Measurements from ENCODE around the gene CCDC70. TPM values are rescaled to one million over a fixed set of nuclear protein-coding genes. Genes with fewer than 3 reads are reported as not detected.
"Not testable (repeated sequence)": the region's sequence is repeated elsewhere in the genome, so short reads cannot be mapped to it uniquely, and the experiment has no call there.

Gene CCDC70
- total and polyA plus RNA-seq, 8 donors: not detected

DNA sequence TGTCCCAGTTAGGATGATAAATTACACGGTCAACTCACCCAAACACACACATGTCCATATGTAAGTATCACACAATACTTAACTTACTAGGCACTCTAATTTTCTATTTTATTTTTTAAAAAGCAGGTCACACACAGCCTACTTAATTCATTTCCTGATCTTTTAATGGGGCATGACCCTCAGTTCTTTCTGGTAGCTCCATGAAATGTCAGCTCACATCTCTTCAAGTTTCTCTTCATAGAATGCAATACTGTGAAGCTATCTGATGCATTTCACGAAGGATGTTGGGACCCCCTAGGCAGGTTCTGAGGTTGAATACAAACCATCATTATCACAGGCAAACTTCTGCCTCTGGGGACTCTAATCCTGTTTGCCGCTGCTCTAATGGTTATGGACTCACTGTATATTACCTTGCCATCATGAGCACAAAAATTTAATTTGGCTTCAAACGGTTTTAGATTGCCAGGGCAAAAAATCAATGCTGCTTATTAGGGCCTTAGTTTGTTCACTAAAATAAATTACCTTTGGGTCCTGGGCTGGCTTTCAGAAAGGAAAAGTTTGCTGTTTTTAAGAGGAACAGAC, 41.7 kb upstream of the CCDC70 start:
- peaks cover 0 to 50% of the 10 kb centered on the region in 2 donors for H3K4me1 ChIP-seq
- TF ChIP-seq, protein P1, sequence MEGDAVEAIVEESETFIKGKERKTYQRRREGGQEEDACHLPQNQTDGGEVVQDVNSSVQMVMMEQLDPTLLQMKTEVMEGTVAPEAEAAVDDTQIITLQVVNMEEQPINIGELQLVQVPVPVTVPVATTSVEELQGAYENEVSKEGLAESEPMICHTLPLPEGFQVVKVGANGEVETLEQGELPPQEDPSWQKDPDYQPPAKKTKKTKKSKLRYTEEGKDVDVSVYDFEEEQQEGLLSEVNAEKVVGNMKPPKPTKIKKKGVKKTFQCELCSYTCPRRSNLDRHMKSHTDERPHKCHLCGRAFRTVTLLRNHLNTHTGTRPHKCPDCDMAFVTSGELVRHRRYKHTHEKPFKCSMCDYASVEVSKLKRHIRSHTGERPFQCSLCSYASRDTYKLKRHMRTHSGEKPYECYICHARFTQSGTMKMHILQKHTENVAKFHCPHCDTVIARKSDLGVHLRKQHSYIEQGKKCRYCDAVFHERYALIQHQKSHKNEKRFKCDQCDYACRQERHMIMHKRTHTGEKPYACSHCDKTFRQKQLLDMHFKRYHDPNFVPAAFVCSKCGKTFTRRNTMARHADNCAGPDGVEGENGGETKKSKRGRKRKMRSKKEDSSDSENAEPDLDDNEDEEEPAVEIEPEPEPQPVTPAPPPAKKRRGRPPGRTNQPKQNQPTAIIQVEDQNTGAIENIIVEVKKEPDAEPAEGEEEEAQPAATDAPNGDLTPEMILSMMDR (IDR thresholded peaks at IDR 0.05): no peak
- no peaks in the 10 kb centered on the region for H3K36me3 ChIP-seq
- H3K27ac ChIP-seq: no peak overlapping the region
- ATAC-seq: no peak
- no peaks in the 10 kb centered on the region for H3K9me3 ChIP-seq
- no peak for DNase-seq
- H3K4me3 ChIP-seq: no peak overlapping the region
- no peaks in the 10 kb centered on the region for H3K27me3 ChIP-seq
- intact Hi-C loops (cut with DNase I): no loop called here

DNA sequence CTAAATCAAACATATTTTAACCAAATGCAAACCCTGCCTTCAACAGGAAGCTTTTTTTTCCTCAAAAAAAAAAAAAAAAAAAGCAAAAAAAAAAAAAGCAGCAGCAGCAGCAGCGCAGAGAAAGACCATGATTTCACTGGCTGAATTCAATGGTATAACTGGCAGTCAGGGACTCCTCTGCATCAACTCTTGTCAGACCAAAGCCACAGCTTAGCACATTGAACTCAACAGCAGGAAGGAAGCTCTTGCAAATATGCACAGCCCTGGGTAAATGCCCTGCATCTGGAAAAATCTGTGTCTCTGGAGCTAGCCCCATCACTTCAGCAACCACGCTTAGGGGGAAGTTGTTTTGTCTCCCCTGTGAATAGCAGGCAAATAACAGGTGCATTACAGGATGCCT, 40.2 kb upstream of the CCDC70 start:
- peak overlapping the region; percentile 7 to 88 for H3K27ac ChIP-seq
- intact Hi-C loops (cut with DNase I): no loop called here
- ATAC-seq: no peak

DNA sequence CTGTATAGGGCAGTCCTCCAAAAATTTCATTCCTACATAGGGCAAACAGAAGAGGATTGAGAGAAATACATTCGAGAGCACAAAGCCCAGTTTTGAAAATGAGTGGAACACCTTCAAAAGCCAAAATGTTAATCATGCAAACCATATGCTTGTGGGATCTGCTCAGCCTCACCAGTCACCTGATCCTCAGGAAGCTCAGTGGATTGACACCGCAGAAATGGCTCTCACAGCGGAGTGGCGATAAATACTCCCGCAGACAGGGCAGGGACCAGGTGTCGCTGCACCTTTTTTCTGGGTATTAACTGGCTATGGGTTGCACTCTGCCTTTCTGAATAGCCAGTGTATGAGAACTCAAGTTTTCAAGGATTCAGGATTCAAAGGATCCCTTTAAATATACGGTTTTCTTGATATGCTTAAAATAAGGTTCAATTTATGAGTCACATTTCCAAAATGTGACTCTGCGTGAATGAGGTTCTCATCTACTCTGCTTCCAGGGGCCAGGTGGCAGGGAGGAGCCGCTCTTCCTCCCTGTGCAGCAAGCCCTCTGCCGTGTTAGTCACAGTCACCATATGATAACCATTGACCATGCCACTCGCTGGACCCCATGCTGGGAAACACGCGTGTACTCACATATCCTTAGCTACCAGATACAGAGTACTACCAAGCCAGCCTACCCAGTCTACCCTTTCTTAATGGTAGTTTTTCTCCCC, 39.5 kb upstream of the CCDC70 start:
- no peak for ATAC-seq
- H3K4me3 ChIP-seq: no peak overlapping the region
- H3K4me1 ChIP-seq: peaks cover 2 to 65% of the 10 kb centered on the region in 2 donors
- no peaks in the 10 kb centered on the region for H3K27me3 ChIP-seq
- no peaks in the 10 kb centered on the region for H3K36me3 ChIP-seq
- TF ChIP-seq, protein P1 (IDR thresholded peaks at IDR 0.05): no peak
- intact Hi-C loops (cut with DNase I): no loop called here
- no peaks in the 10 kb centered on the region for H3K9me3 ChIP-seq
- DNase-seq: no peak
- H3K27ac ChIP-seq: peak overlapping the region; percentile 7 to 88

More for the DNA sequence above, 40.2 kb upstream of the CCDC70 start:
- DNase-seq: no peak
- peaks cover 0 to 58% of the 10 kb centered on the region in 2 donors for H3K4me1 ChIP-seq
- no peak overlapping the region for H3K4me3 ChIP-seq
- H3K9me3 ChIP-seq: no peaks in the 10 kb centered on the region
- TF ChIP-seq, protein P1 (IDR thresholded peaks at IDR 0.05): no peak
- no peaks in the 10 kb centered on the region for H3K27me3 ChIP-seq
- H3K36me3 ChIP-seq: no peaks in the 10 kb centered on the region

DNA sequence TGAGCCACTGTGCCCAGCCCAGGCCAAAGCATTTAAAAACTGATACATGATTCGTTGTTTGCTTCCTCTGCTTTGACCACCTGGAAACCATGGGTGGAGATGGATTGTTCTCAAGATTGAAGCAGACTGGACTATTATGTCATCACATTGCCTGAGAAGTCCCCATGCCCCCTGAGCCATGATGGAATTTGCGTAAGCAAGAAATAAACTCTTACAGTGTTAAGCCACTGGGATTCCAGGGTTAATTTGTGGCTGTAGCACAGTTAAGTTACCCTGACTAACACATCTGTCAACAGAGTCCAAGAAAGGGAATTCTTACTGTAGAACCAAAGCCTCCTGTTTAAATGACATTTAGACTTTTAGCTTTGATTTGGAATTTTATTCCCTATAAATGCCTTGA, 38.4 kb upstream of the CCDC70 start:
- Histone ChIP-seq H3K4me1 (peaks cover 2 to 76% of the 10 kb centered on the region in 2 donors), H3K9me3 (no peaks in the 10 kb centered on the region), H3K27me3 (no peaks in the 10 kb centered on the region), H3K27ac (peak overlapping the region in 1 of 2 donors; percentile 88), H3K36me3 (no peaks in the 10 kb centered on the region), H3K4me3 (no peak overlapping the region)
- ATAC-seq: no peak
- no peak for DNase-seq
- intact Hi-C loops (cut with DNase I): no loop called here
- TF ChIP-seq, protein P1 (IDR thresholded peaks at IDR 0.05): no peak

DNA sequence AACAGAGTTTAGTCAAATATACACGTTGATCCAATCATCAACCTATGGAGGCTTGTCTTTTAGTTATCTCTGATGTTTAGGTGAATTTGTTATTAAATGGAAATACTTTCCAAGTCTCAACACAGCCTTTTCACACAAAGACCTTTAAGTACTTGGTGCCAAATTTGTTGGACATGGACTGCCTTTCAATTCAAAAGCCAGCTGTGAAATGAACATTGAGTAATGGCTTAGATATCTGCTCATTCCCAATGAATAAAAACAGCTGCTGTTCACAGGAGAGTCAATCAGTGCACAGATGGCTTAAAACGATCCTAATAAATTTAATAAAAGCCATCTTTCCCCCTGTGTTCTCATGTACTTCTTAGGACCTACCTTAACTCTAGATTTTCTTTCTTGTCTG, 37.9 kb upstream of the CCDC70 start:
- TF ChIP-seq, protein P1 (IDR thresholded peaks at IDR 0.05): no peak
- H3K27ac ChIP-seq: peak overlapping the region in 1 of 2 donors; percentile 88
- DNase-seq: no peak
- no peak for ATAC-seq
- H3K4me3 ChIP-seq: no peak overlapping the region
- H3K36me3 ChIP-seq: no peaks in the 10 kb centered on the region
- intact Hi-C loops (cut with DNase I): no loop called here
- H3K4me1 ChIP-seq: peaks cover 2 to 80% of the 10 kb centered on the region in 2 donors
- H3K27me3 ChIP-seq: no peaks in the 10 kb centered on the region
- H3K9me3 ChIP-seq: no peaks in the 10 kb centered on the region

DNA sequence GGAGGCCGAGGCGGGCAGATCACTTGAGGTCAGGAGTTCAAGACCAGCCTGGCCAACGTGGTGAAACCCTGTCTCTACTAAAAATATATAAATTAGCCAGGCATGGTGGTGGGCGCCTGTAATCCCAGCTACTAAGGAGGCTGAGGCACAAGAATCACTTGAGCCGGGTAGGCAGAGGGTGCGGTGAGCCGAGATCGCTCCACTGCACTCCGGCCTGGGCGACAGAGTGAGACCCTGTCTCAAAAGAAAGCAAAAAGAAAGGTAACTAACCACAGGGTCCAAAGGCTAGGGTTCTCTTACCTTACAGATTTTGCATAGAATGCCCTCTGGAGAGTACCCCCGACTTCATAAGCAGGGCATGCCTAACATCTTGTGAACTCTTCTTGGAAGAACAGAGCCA, 37.1 kb upstream of the CCDC70 start:
- peak overlapping the region in 1 of 2 donors; percentile 88 for H3K27ac ChIP-seq
- peaks cover 2 to 79% of the 10 kb centered on the region in 2 donors for H3K4me1 ChIP-seq
- H3K36me3 ChIP-seq; H3K9me3 ChIP-seq; H3K4me3 ChIP-seq; ATAC-seq; H3K27me3 ChIP-seq; DNase-seq; intact Hi-C loops (cut with DNase I): not testable (repeated sequence)
